OCI-LY3 (cell line): ENCODE measurements around the gene PLPPR3.

Experiments
- H2AFZ ChIP-seq: fragments of 200-600, 300-600 bp; shearing (Covaris generic); 2 replicates; pipeline ENCODE4 v1.6.0; 2014; ENCODE audit warnings: antibody characterized with exemption, low read depth, low read length
- H3K27ac ChIP-seq: fragments of 200-600, 300-600 bp; sonication (generic); 2 replicates; pipeline ENCODE4 v1.5.1; 2014; ENCODE audit warnings: mild to moderate bottlenecking, low read length, moderate library complexity, mixed read lengths
- H3K27me3 ChIP-seq: fragments of 200-600, 300-600 bp; sonication (generic); 2 replicates; pipeline ENCODE4 v1.6.1; 2014; ENCODE audit warnings: low read depth, low read length, mixed read lengths
- H3K36me3 ChIP-seq: fragments of 200-600, 300-600 bp; sonication (generic); replicated peaks from 2 replicates; pipeline ENCODE3; 2014; ENCODE audit warnings: low read depth, low read length, mixed read lengths
- H3K4me1 ChIP-seq: fragments of 300-600, 200-600 bp; sonication (generic); 2 replicates; pipeline ENCODE4 v1.6.1; 2014; ENCODE audit warnings: low read length, mixed read lengths
- H3K4me2 ChIP-seq: fragments of 200-600, 300-600 bp; sonication (generic); 2 replicates; pipeline ENCODE4 v1.6.1; 2014; ENCODE audit warnings: low read length, mixed read lengths
- H3K4me3 ChIP-seq: fragments of 300-600, 200-600 bp; sonication (generic); 2 replicates; pipeline ENCODE4 v1.5.1; 2014; ENCODE audit warnings: antibody characterized with exemption, mild to moderate bottlenecking, low read length, moderate library complexity
- H3K79me2 ChIP-seq: fragments of 300-600, 200-600 bp; shearing (Covaris generic); 2 replicates; pipeline ENCODE4 v1.6.1; 2014; ENCODE audit warnings: mild to moderate bottlenecking, low read length, mixed read lengths
- H3K9ac ChIP-seq: fragments of 300-600, 200-600 bp; shearing (Covaris generic); 2 replicates; pipeline ENCODE4 v1.6.0; 2014; ENCODE audit warnings: mild to moderate bottlenecking, low read length, moderate library complexity
- H3K9me3 ChIP-seq: fragments of 200-600, 300-600 bp; shearing (Covaris generic); 2 replicates; pipeline ENCODE4 v1.6.1; 2014; ENCODE audit warnings: low read length, mixed read lengths; ENCODE audit not compliant: insufficient read depth
- H4K20me1 ChIP-seq: fragments of 200-600, 300-600 bp; sonication (generic); 2 replicates; pipeline ENCODE4 v1.6.1; 2016; ENCODE audit warnings: low read length, mixed read lengths; ENCODE audit not compliant: insufficient read depth
- EZH2phosphoT487 ChIP-seq: fragments of 200-600 bp; shearing (Covaris generic); IDR thresholded peaks from 2 replicates; pipeline ENCODE4 v1.6.1; 2018; ENCODE audit warnings: antibody characterized with exemption, mixed run types, low read depth
- TF ChIP-seq, protein P1 (sequence below): fragments of 200-600, 300-600 bp; sonication (generic); IDR thresholded peaks from 2 replicates; pipeline ENCODE4 v1.5.1; 2014; ENCODE audit warnings: antibody characterized with exemption, low read length, low read depth

Gene PLPPR3

DNA sequence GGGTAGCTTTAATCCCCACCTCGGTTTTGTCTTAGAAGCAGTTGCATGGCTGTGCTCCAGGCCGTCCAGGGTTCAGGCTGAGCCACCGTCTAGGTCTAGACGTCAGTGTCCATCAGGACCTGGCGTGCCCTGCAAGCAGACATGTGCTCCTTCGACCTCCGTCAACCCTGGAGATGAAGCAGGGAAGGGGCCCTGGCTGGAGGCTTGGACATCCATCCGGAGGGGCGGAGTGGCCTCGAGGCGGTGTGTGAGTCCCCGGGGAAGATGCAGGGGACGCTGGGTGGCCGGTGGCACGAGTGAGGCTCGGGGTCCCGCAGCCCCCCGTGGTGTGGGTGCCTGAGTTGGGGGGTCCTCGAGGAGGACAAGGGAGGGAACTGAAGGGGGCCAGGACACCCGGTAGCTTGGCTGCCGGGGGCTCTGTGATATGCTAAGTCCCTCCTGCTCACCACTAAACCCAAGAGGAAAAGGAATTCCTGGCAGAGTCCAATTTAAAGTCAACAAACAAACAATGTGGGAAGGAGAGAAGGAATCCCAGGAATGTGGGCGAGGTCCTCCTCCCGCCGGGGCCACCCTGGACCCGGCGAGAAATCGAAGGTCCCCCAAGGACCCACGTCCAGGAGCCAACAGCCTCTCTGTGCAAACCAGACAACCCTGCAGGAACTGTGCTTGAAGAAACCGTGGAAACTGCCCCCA is 39.4 kb downstream of the PLPPR3 start:
- no peaks in the 10 kb centered on the region for H4K20me1 ChIP-seq
- H3K9ac ChIP-seq: no peak overlapping the region
- TF ChIP-seq EZH2phosphoT487: no peak
- TF ChIP-seq, protein P1, sequence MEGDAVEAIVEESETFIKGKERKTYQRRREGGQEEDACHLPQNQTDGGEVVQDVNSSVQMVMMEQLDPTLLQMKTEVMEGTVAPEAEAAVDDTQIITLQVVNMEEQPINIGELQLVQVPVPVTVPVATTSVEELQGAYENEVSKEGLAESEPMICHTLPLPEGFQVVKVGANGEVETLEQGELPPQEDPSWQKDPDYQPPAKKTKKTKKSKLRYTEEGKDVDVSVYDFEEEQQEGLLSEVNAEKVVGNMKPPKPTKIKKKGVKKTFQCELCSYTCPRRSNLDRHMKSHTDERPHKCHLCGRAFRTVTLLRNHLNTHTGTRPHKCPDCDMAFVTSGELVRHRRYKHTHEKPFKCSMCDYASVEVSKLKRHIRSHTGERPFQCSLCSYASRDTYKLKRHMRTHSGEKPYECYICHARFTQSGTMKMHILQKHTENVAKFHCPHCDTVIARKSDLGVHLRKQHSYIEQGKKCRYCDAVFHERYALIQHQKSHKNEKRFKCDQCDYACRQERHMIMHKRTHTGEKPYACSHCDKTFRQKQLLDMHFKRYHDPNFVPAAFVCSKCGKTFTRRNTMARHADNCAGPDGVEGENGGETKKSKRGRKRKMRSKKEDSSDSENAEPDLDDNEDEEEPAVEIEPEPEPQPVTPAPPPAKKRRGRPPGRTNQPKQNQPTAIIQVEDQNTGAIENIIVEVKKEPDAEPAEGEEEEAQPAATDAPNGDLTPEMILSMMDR: no peak
- no peak overlapping the region for H3K4me2 ChIP-seq
- H3K36me3 ChIP-seq: no peaks in the 10 kb centered on the region
- H3K27me3 ChIP-seq: no peaks in the 10 kb centered on the region
- H3K9me3 ChIP-seq: no peaks in the 10 kb centered on the region
- H3K4me3 ChIP-seq: no peak overlapping the region
- H2AFZ ChIP-seq: no peak overlapping the region
- H3K27ac ChIP-seq: no peak overlapping the region
- H3K4me1 ChIP-seq: no peaks in the 10 kb centered on the region
- H3K79me2 ChIP-seq: no peaks in the 10 kb centered on the region

DNA sequence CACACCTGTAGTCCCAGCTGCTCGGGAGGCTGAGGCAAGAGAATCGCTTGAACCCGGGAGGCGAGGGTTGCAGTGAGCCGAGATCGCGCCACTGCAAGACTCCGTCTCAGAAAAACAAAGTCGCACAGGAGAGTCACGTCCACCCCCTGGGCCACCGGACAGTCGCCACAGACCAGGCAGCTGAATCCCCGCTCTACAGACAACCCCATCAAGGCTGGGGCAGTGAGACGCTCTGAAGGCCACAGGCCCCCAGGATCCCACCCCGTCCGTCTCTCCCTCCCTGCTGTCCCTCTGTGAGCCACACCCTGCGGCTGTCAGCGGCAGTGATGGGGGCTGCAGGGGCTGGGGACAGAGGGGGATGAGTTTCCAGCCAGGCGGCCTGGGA is 40.0 kb downstream of the PLPPR3 start:
- Histone ChIP-seq H3K4me3 (no peak overlapping the region), H2AFZ (no peak overlapping the region), H3K36me3 (no peaks in the 10 kb centered on the region), H3K27ac (no peak overlapping the region), H4K20me1 (no peaks in the 10 kb centered on the region), H3K27me3 (no peaks in the 10 kb centered on the region), H3K9me3 (no peaks in the 10 kb centered on the region), H3K4me2 (no peak overlapping the region), H3K9ac (no peak overlapping the region), H3K79me2 (no peaks in the 10 kb centered on the region), H3K4me1 (no peaks in the 10 kb centered on the region)
- no peak for TF ChIP-seq EZH2phosphoT487
- TF ChIP-seq, protein P1: no peak

DNA sequence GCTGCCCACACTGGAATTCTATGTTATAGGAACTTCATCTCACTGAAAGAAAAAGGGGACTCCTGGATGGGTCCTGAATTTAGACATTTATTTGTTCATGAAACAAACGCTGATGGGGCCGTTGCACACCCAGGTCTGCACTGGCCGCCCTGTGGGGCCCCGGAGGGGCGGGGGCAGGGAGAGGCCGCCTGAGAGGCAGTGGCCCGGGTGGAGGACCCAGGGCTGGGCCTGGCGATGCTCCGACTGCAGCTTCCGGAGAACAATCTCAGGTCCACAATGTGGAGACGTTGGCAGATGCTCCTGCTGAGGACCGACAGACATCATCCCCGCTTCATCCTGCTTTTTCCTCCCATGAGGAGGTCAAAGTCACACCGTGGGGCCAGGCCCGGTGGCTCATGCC is 40.8 kb downstream of the PLPPR3 start:
- Histone ChIP-seq H3K4me2 (no peak overlapping the region), H3K27me3 (no peaks in the 10 kb centered on the region), H3K9me3 (no peaks in the 10 kb centered on the region), H3K27ac (no peak overlapping the region), H3K36me3 (no peaks in the 10 kb centered on the region), H3K9ac (no peak overlapping the region), H3K4me3 (no peak overlapping the region), H2AFZ (no peak overlapping the region), H3K4me1 (no peaks in the 10 kb centered on the region), H3K79me2 (no peaks in the 10 kb centered on the region), H4K20me1 (no peaks in the 10 kb centered on the region)
- TF ChIP-seq EZH2phosphoT487: no peak

DNA sequence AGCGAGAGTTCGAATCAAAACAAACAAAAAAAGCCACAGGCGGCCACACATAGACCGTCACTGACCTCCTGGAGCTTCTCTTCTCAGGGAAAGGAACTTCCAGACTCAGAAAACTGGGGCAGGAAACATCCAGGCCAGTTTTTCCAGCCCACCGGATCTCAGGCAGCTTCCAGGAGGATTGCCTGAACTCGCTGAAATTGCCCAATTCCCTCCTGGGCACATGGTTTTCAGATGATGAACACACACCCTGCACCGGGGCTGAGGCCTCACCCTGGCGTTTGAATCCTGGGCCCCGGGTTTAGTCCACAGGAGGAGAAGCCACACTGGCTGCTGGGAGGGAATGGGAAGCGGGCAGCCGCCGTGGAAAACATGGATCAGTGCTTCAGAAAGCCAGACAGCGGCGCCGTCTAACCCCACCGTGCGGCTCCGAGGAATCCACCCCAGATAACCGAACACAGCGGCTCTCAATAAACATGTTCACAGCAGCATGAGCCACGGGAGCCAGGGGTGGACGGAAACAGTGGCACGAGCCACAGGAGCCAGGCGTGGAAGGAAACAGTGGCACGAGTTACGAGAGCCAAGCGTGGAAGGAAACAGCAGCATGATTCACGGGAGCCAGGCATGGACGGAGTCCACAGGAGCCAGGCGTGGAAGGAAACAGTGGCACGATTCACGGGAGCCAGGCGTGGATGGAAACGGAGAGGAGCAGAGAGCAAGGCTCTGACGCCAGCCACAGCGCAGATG is 42.7 kb downstream of the PLPPR3 start:
- no peaks in the 10 kb centered on the region for H3K27me3 ChIP-seq
- no peaks in the 10 kb centered on the region for H3K36me3 ChIP-seq
- TF ChIP-seq EZH2phosphoT487: no peak
- TF ChIP-seq, protein P1: no peak
- H3K4me1 ChIP-seq: no peaks in the 10 kb centered on the region
- no peak overlapping the region for H3K4me2 ChIP-seq
- no peak overlapping the region for H3K4me3 ChIP-seq
- no peaks in the 10 kb centered on the region for H3K79me2 ChIP-seq
- H2AFZ ChIP-seq: no peak overlapping the region
- no peaks in the 10 kb centered on the region for H3K9me3 ChIP-seq
- no peak overlapping the region for H3K9ac ChIP-seq
- no peaks in the 10 kb centered on the region for H4K20me1 ChIP-seq
- no peak overlapping the region for H3K27ac ChIP-seq
